H9 (cell line): ENCODE results near the gene MRGPRG. TPM values are rescaled to one million over a fixed set of nuclear protein-coding genes. Genes with fewer than 3 reads are reported as not detected.

ENCODE experiments used
- DNase-seq: peaks from one replicate; pipeline ENCODE4 v3.0.0-alpha.2; 2017
- H2AFZ ChIP-seq: one replicate; pipeline ENCODE4 v1.6.1; 2013; ENCODE audit warnings: mild to moderate bottlenecking, low read length, control low read depth, moderate library complexity
- H2AK5ac ChIP-seq: 2 replicates; pipeline ENCODE4 v1.6.1; 2013; ENCODE audit warnings: low read length, control low read depth, mixed read lengths; ENCODE audit not compliant: insufficient read length
- H2BK120ac ChIP-seq: one replicate; pipeline ENCODE4 v1.6.1; 2013; ENCODE audit warnings: low read depth, mild to moderate bottlenecking, low read length, control low read depth, inconsistent platforms; ENCODE audit not compliant: poor library complexity, severe bottlenecking
- H2BK12ac ChIP-seq: 2 replicates; pipeline ENCODE4 v1.6.1; 2013; ENCODE audit warnings: low read length, control low read depth, mixed read lengths, low read depth; ENCODE audit not compliant: insufficient read length
- H2BK15ac ChIP-seq: 2 replicates; pipeline ENCODE4 v1.6.1; 2013; ENCODE audit warnings: low read depth, low read length, control low read depth
- H2BK20ac ChIP-seq: one replicate; pipeline ENCODE4 v1.6.1; 2013; ENCODE audit warnings: low read depth, mild to moderate bottlenecking, low read length, control low read depth, inconsistent platforms; ENCODE audit not compliant: poor library complexity, severe bottlenecking
- H2BK5ac ChIP-seq: 2 replicates; pipeline ENCODE4 v1.6.1; 2013; ENCODE audit warnings: low read length, control low read depth, mixed read lengths; ENCODE audit not compliant: insufficient read length
- H3K14ac ChIP-seq: 2 replicates; pipeline ENCODE4 v1.6.1; 2013; ENCODE audit warnings: low read length, control low read depth; ENCODE audit not compliant: insufficient read depth
- H3K18ac ChIP-seq: 2 replicates; pipeline ENCODE4 v1.6.1; 2013; ENCODE audit warnings: low read depth, mild to moderate bottlenecking, mixed read lengths, low read length, control low read depth; ENCODE audit not compliant: insufficient read length
- H3K23ac ChIP-seq: 2 replicates; pipeline ENCODE4 v1.6.1; 2013; ENCODE audit warnings: low read length, control low read depth, mixed read lengths, low read depth; ENCODE audit not compliant: insufficient read length
- H3K23me2 ChIP-seq: 2 replicates; pipeline ENCODE4 v1.6.1; 2013; ENCODE audit warnings: low read depth, mild to moderate bottlenecking, mixed read lengths, low read length, control low read depth; ENCODE audit not compliant: insufficient read length, poor library complexity, severe bottlenecking
- H3K27ac ChIP-seq: 2 replicates; pipeline ENCODE4 v1.5.1; 2013; ENCODE audit warnings: low read length, control low read depth, mixed read lengths, low read depth; ENCODE audit not compliant: insufficient read length
- H3K27me3 ChIP-seq: 2 replicates; pipeline ENCODE4 v1.6.1; 2013; ENCODE audit warnings: low read length, control low read depth, inconsistent platforms; ENCODE audit not compliant: insufficient read depth
- H3K4ac ChIP-seq: 2 replicates; pipeline ENCODE4 v1.6.1; 2013; ENCODE audit warnings: low read depth, mild to moderate bottlenecking, control low read depth, inconsistent platforms, low read length, moderate library complexity
- H3K4me1 ChIP-seq: 2 replicates; pipeline ENCODE4 v1.6.1; 2013; ENCODE audit warnings: low read length, control low read depth, inconsistent platforms; ENCODE audit not compliant: insufficient read depth
- H3K4me2 ChIP-seq: 2 replicates; pipeline ENCODE4 v1.6.1; 2013; ENCODE audit warnings: low read length, control low read depth, mixed read lengths; ENCODE audit not compliant: insufficient read length, insufficient read depth
- H3K56ac ChIP-seq: 2 replicates; pipeline ENCODE4 v1.6.1; 2013; ENCODE audit warnings: low read depth, mild to moderate bottlenecking, mixed read lengths, low read length, control low read depth; ENCODE audit not compliant: insufficient read length
- H3K79me1 ChIP-seq: 2 replicates; pipeline ENCODE4 v1.6.1; 2013; ENCODE audit warnings: low read depth, mild to moderate bottlenecking, moderate library complexity, low read length, control low read depth, inconsistent platforms; ENCODE audit not compliant: insufficient read depth, poor library complexity, severe bottlenecking
- H3K79me2 ChIP-seq: 2 replicates; pipeline ENCODE4 v1.6.1; 2013; ENCODE audit warnings: low read length, control low read depth, inconsistent platforms; ENCODE audit not compliant: insufficient read depth
- H3K9ac ChIP-seq: 2 replicates; pipeline ENCODE4 v1.6.1; 2013; ENCODE audit warnings: low read length, control low read depth, mixed read lengths; ENCODE audit not compliant: insufficient read length; ENCODE audit errors: extremely low read depth
- H3K9me3 ChIP-seq: one replicate; pipeline ENCODE4 v1.6.1; 2013; ENCODE audit warnings: low read depth, low read length, inconsistent platforms; ENCODE audit not compliant: control insufficient read depth
- H3T11ph ChIP-seq: one replicate; pipeline ENCODE4 v1.6.1; 2013; ENCODE audit warnings: mild to moderate bottlenecking, low read length, control low read depth, inconsistent platforms
- H4K20me1 ChIP-seq: one replicate; pipeline ENCODE4 v1.6.1; 2013; ENCODE audit not compliant: control insufficient read depth, insufficient read length, insufficient read depth
- H4K5ac ChIP-seq: 2 replicates; pipeline ENCODE4 v1.6.1; 2013; ENCODE audit warnings: low read depth, mild to moderate bottlenecking, mixed read lengths, low read length, control low read depth; ENCODE audit not compliant: insufficient read length
- H4K8ac ChIP-seq: replicated peaks from 2 replicates; pipeline ENCODE4 v1.6.1; 2013; ENCODE audit warnings: low read length, control low read depth, mixed read lengths, low read depth; ENCODE audit not compliant: insufficient read length
- H4K91ac ChIP-seq: 2 replicates; pipeline ENCODE4 v1.6.1; 2013; ENCODE audit warnings: low read depth, mild to moderate bottlenecking, moderate library complexity, mixed read lengths, low read length, control low read depth; ENCODE audit not compliant: insufficient read length
- H3K27ac Mint-ChIP-seq, 3 experiments: 2 replicates in 2 of 3; 3 replicates in 1 of 3; pipeline ENCODE4 v1.8.0; 2020 to 2021; ENCODE audit warnings: mixed read lengths in 3 of 3, mild to moderate bottlenecking in 1 of 3, moderate library complexity in 1 of 3
- H3K27me3 Mint-ChIP-seq: 2 replicates; pipeline ENCODE4 v1.8.0; 2021; ENCODE audit warnings: low read depth, mild to moderate bottlenecking, moderate library complexity, mixed read lengths
- H3K36me3 Mint-ChIP-seq, 3 experiments: 2 replicates in 2 of 3; 3 replicates in 1 of 3; pipeline ENCODE4 v1.8.0; 2020 to 2021; ENCODE audit warnings: low read depth in 3 of 3, mixed read lengths in 3 of 3; ENCODE audit not compliant: insufficient read depth in 1 of 3
- H3K4me1 Mint-ChIP-seq, 2 experiments: 2 replicates each; pipeline ENCODE4 v1.8.0; 2020; ENCODE audit warnings: mixed read lengths in 2 of 2
- H3K4me3 Mint-ChIP-seq, 2 experiments: 2 replicates in 1 of 2; 3 replicates in 1 of 2; pipeline ENCODE4 v1.8.0; 2020 to 2021; ENCODE audit warnings: mild to moderate bottlenecking in 2 of 2, mixed read lengths in 2 of 2, moderate library complexity in 1 of 2
- H3K9me3 Mint-ChIP-seq, 2 experiments: 2 replicates in 1 of 2; 3 replicates in 1 of 2; pipeline ENCODE4 v1.8.0; 2020; ENCODE audit warnings: mild to moderate bottlenecking in 2 of 2, mixed read lengths in 2 of 2, moderate library complexity in 1 of 2
- CTCF ChIP-seq: fragments of 200-600 bp; sonication (generic); conservative IDR thresholded peaks from 3 replicates; pipeline ENCODE4 v1.8.0; 2021; ENCODE audit warnings: antibody characterized with exemption, mild to moderate bottlenecking
- WGBS: extraction: QIAGEN DNeasy Blood & Tissue Kit; methylation state at CpG from one replicate; pipeline ENCODE4 v1.1.7; 2013; ENCODE audit warnings: missing lambda C conversion rate, low lambda C conversion rate, mixed read lengths; ENCODE audit not compliant: insufficient read length; ENCODE audit errors: extremely low coverage; 5-methylcytosine and 5-hydroxymethylcytosine counted together
- total RNA-seq: library from RNA; stranded (reverse); gene quantifications from 2 replicates; pipeline ENCODE4 v1.2.1, GENCODE V29; 2021

Gene MRGPRG
- total RNA-seq, 1 experiment from 2014 or later = not detected

DNA sequence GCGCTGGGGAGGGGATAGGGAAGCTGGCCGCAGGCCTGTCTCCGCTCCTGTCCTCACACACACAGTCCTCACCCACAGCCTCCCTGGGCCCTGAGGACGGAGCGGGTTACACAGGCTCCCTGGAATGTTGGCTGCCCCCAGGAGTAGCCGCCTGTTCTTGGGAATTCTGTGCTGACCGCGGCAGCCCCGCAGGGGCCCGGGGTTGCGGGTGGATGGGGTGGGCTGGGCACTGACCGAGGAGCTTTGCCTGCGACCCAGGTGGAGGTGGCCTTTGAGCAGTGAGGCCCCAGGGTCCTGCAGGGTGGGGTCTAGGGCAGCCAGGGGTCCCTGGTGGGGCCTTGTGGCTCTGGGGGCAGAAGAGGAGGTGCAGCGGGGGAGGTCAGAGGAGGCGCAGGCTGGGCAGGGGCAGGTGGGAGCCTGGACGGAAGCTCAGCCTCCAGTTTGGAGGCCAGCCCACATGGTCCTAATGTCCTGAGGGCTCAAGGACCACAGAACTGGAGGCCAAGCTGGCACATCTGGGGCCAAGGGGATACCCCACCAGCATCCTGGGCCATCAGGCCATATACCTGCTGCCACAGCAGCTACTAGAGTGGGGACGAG, 6.6 kb upstream of the MRGPRG start:
- Histone ChIP-seq H3K23me2 (no peaks in the 10 kb centered on the region), H3K9me3 (no peaks in the 10 kb centered on the region), H3K4ac (no peak overlapping the region), H2BK15ac (no peak overlapping the region), H3K79me1 (no peaks in the 10 kb centered on the region), H4K20me1 (no peaks in the 10 kb centered on the region), H3K14ac (no peak overlapping the region; the same call in 1 of the 2 replicates), H2AFZ (no peak overlapping the region), H4K91ac (no peak overlapping the region), H3K27ac (no peak overlapping the region), H2BK20ac (no peak overlapping the region), H3K4me2 (no peak overlapping the region), H4K8ac (no peak overlapping the region), H3K23ac (no peak overlapping the region), H3K18ac (no peak overlapping the region), H3K9ac (no peak overlapping the region), H3K4me1 (no peaks in the 10 kb centered on the region), H4K5ac (no peak overlapping the region), H3T11ph (no peak overlapping the region), H3K56ac (no peak overlapping the region), H2BK120ac (no peak overlapping the region), H3K27me3 (no peaks in the 10 kb centered on the region), H2BK12ac (no peak overlapping the region), H3K79me2 (no peaks in the 10 kb centered on the region), H2AK5ac (no peak overlapping the region), H2BK5ac (no peak overlapping the region)
- Mint-ChIP-seq H3K36me3 (no peaks in the 10 kb centered on the region), H3K27me3 (peaks cover 10% of the 10 kb centered on the region), H3K27ac (no peak overlapping the region), H3K4me3 (no peak overlapping the region), H3K4me1 (peaks cover 19 to 29% of the 10 kb centered on the region in 2 experiments), H3K9me3 (no peaks in the 10 kb centered on the region)
- no peak for TF ChIP-seq CTCF
- WGBS = no CpG with 5 or more reads among the region's 17 CpGs
- DNase-seq = no peak
